Skeletal muscle satellite cell (primary cell): ENCODE results near the gene CCNC. TPM values are rescaled to one million over a fixed set of nuclear protein-coding genes. Genes with fewer than 3 reads are reported as not detected.
A peak's percentile ranks its signal among the peaks of the same experiment; 100 is the strongest.

Experiments
- H3K27me3 ChIP-seq: 2 replicates; pipeline ENCODE4 v1.7.0; 2013; ENCODE audit warnings: low read length; ENCODE audit not compliant: control insufficient read depth, insufficient read depth
- H3K36me3 ChIP-seq: 2 replicates; pipeline ENCODE4 v1.7.0; 2013; ENCODE audit warnings: mild to moderate bottlenecking, control low read depth, low read length; ENCODE audit not compliant: insufficient read depth
- H3K4me1 ChIP-seq: 2 replicates; pipeline ENCODE4 v1.7.0; 2013; ENCODE audit warnings: low read length; ENCODE audit not compliant: control insufficient read depth, insufficient read depth
- H3K4me2 ChIP-seq: 2 replicates; pipeline ENCODE4 v1.7.0; 2013; ENCODE audit warnings: mild to moderate bottlenecking, low read length
- H3K4me3 ChIP-seq: 2 replicates; pipeline ENCODE4 v1.7.0; 2013; ENCODE audit warnings: low read length
- H3K9ac ChIP-seq: 2 replicates; pipeline ENCODE4 v1.7.0; 2013; ENCODE audit warnings: mild to moderate bottlenecking, low read depth, low read length, moderate library complexity
- H3K9me3 ChIP-seq: replicated peaks from 2 replicates; pipeline ENCODE4 v1.7.0; 2013; ENCODE audit warnings: mild to moderate bottlenecking, control low read depth, low read length
- small RNA-seq: library from RNA; depleted of rRNA; stranded (forward); fragments of <200 nt; gene quantifications from one replicate; pipeline ENCODE3, GENCODE V24; 2012

CCNC gene

DNA sequence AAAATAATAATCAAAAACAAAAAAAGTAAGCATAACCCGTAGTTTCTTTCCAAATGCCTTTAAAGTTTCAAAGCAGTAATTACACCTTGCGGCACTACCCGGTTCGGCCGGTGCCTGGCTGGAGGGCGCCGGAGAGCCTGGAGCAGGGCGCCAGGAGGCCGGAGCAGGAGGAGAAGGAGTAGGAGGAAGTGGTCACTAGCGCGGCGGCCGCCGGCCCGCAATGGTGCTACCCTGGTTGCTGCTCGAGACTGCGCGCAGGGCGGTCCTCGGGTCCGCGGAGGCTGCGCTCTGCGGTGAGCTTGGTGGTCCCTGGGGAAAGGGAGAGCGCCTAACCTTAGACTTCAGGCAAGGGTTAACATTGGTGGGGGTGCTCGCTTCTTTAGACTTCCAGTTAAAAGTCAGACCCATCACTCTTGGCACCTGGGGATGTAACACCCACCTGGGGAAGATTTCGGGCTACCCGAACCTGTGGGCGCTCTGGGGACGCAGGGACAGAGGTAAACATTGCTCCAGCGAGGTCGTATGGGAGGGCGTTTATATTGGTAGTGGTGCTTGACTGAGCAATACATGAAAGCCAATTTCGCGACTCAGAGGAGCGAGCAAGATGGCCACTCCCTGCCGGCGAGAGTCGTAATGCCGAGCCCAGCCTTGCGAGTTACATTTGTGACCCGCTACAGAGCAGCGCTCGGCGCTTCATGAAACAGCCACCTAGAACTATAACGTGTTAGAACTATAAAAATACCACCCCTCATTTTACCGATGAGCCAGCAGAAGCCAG is 47.4 kb downstream of the CCNC start:
- Histone ChIP-seq H3K9ac (peak overlapping the region; percentile 89), H3K4me1 (peaks cover 17% of the 10 kb centered on the region), H3K36me3 (no peaks in the 10 kb centered on the region), H3K4me3 (peak overlapping the region; percentile 91), H3K27me3 (no peaks in the 10 kb centered on the region), H3K9me3 (no peaks in the 10 kb centered on the region), H3K4me2 (peak overlapping the region; percentile 83)

DNA sequence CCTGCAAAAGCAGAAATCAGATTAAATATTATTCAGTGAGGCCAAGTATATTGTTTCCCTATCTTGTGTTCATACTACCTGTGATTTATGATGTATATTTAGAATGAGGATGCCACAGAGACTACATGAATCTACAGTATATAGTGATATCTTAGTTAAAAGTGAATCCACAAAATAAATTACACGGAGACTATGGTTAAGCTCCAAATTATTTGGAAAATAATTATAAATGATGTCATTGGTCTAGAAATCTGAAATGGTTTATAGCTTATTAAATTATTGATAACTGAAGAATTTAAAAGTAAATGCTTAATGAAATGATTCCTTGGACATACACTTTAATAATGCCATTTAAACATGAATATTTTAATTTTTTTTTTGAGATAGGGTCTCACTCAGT is 49.0 kb downstream of the CCNC start:
- Histone ChIP-seq H3K36me3 (no peaks in the 10 kb centered on the region), H3K4me1 (peaks cover 19% of the 10 kb centered on the region), H3K9ac (no peak overlapping the region), H3K4me3 (no peak overlapping the region), H3K9me3 (no peaks in the 10 kb centered on the region), H3K4me2 (no peak overlapping the region), H3K27me3 (no peaks in the 10 kb centered on the region)

DNA sequence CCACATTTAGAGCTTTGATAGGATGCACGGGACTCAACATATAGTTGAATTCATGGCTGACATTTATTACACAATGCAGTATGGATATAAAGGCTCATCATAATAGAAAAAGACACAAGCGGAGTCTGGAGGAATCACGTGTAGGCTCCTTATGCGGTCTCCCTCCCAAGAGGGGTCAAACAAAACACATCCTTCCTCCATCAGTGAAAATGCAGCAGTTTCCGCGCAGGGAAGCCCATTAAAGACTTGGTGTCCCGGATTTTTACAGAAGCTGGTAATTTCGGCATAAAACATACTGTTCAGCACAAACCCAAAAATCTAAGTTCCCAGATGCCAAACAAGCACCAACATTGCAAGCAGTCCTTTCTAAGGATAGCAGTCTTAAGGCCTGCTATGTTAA is 54.4 kb downstream of the CCNC start:
- Histone ChIP-seq H3K4me2 (peak overlapping the region; percentile 87), H3K9me3 (no peaks in the 10 kb centered on the region), H3K9ac (peak overlapping the region; percentile 90), H3K4me1 (peaks cover 14% of the 10 kb centered on the region), H3K27me3 (no peaks in the 10 kb centered on the region), H3K4me3 (peak overlapping the region; percentile 95), H3K36me3 (no peaks in the 10 kb centered on the region)

- Histone ChIP-seq H3K4me1 (peaks cover 14% of the 10 kb centered on the region), H3K9me3 (no peaks in the 10 kb centered on the region), H3K9ac (no peak overlapping the region), H3K4me2 (no peak overlapping the region), H3K27me3 (no peaks in the 10 kb centered on the region), H3K36me3 (peaks cover 5% of the 10 kb centered on the region), H3K4me3 (no peak overlapping the region)
Measured at GRCh38 chr6:99512033-99512432, 56.4 kb downstream of the CCNC start.

- Histone ChIP-seq H3K4me1 (peaks cover under 1% of the 10 kb centered on the region), H3K36me3 (peaks cover 25% of the 10 kb centered on the region), H3K9ac (no peak overlapping the region), H3K4me2 (no peak overlapping the region), H3K27me3 (no peaks in the 10 kb centered on the region), H3K4me3 (no peak overlapping the region), H3K9me3 (no peaks in the 10 kb centered on the region)
Measured at GRCh38 chr6:99507648-99508047, 60.8 kb downstream of the CCNC start.

- Histone ChIP-seq H3K9ac (no peak overlapping the region), H3K27me3 (no peaks in the 10 kb centered on the region), H3K4me1 (no peaks in the 10 kb centered on the region), H3K36me3 (peaks cover 43% of the 10 kb centered on the region), H3K4me2 (no peak overlapping the region), H3K9me3 (no peaks in the 10 kb centered on the region), H3K4me3 (no peak overlapping the region)
Measured at GRCh38 chr6:99501762-99502161, 66.7 kb downstream of the CCNC start.

- Histone ChIP-seq H3K4me2 (no peak overlapping the region), H3K4me1 (no peaks in the 10 kb centered on the region), H3K36me3 (peaks cover 31% of the 10 kb centered on the region), H3K9ac (no peak overlapping the region), H3K27me3 (no peaks in the 10 kb centered on the region), H3K4me3 (no peak overlapping the region), H3K9me3 (no peaks in the 10 kb centered on the region)
Measured at GRCh38 chr6:99498421-99498820, 70.0 kb downstream of the CCNC start.

DNA sequence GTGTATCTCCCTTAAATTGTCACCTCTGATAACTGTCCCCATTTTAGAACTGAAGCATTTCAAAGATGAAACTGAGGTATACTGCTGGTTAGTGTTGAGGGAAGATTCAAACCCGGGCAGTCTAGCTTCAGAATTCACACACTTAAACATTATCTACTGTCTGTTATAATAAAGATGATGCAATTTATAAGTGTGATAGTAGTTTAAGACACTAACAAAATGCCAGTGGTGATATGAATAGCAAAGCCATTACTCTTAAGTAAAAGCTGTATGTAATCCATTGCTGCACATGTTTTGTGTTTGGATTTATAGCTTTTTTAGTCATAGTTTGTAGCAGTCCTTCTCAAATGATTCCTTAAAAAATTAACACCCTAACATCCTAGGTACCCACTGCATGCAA is 73.0 kb downstream of the CCNC start:
- Histone ChIP-seq H3K4me3 (no peak overlapping the region), H3K27me3 (no peaks in the 10 kb centered on the region), H3K36me3 (peaks cover 15% of the 10 kb centered on the region), H3K9me3 (no peaks in the 10 kb centered on the region), H3K9ac (no peak overlapping the region), H3K4me1 (no peaks in the 10 kb centered on the region), H3K4me2 (no peak overlapping the region)

Small RNA genes lying within 50 kb of the gene (small RNA-seq; reads per million reads assigned to genes)
- not detected for gene RF00019
